Transverse colon (tissue), 3 donors: ENCODE results near the gene PDZRN3.

Experiments
- CTCF ChIP-seq, 5 experiments: fragments of 200-600 bp in 3 of 5; fragments of 450-650 bp in 2 of 5; sonication (generic) in 3 of 5; IDR thresholded peaks; 1 replicate in 2 of 5; 2 replicates in 3 of 5; pipeline ENCODE4 v1.5.1; 2016 to 2017; ENCODE audit warnings: antibody characterized with exemption in 5 of 5, inconsistent platforms in 3 of 5, mild to moderate bottlenecking in 2 of 5, moderate library complexity in 1 of 5
- POLR2A ChIP-seq: fragments of 450-650 bp; IDR thresholded peaks from one replicate; pipeline ENCODE4 v1.6.1; 2016; ENCODE audit warnings: antibody characterized with exemption, mild to moderate bottlenecking, moderate library complexity

- no peak for TF ChIP-seq CTCF (IDR thresholded peaks at IDR 0.05)
- TF ChIP-seq POLR2A: no peak
Observed at GRCh38 chr3:73511571-73512525, 112.9 kb downstream of the PDZRN3 start.
